SK-N-SH treated with all-trans-retinoic acid at 6 μM for 48 hours (cell line): ENCODE measurements around the gene FGD3.

Experiments used
- ARNTL ChIP-seq: fragments of 450-650 bp; formaldehyde crosslinking; IDR thresholded peaks from 2 replicates; pipeline ENCODE4 v1.5.0; 2020; ENCODE audit warnings: low read depth, mild to moderate bottlenecking, moderate library complexity, borderline replicate concordance
- CREB5 ChIP-seq: fragments of 250-450 bp; sonication (Bioruptor Pico); IDR thresholded peaks from 2 replicates; pipeline ENCODE4 v1.5.1; 2020; ENCODE audit warnings: low read depth, mild to moderate bottlenecking, moderate library complexity
- GLIS3 ChIP-seq: fragments of 250-450 bp; sonication (Bioruptor Pico); IDR thresholded peaks from 2 replicates; pipeline ENCODE4 v1.5.0; 2020; ENCODE audit warnings: mild to moderate bottlenecking, moderate library complexity
- ISL1 ChIP-seq: fragments of 250-450 bp; sonication (Bioruptor Pico); IDR thresholded peaks from 2 replicates; pipeline ENCODE4 v2.1.2; 2022; ENCODE audit warnings: mild to moderate bottlenecking, moderate library complexity
- POU6F1 ChIP-seq: fragments of 250-450 bp; sonication (Bioruptor Pico); IDR thresholded peaks from 2 replicates; pipeline ENCODE4 v1.8.0; 2021; ENCODE audit warnings: low read depth, mild to moderate bottlenecking, moderate library complexity, borderline replicate concordance
- SNAI2 ChIP-seq: fragments of 250-450 bp; sonication (Bioruptor Pico); IDR thresholded peaks from 2 replicates; pipeline ENCODE4 v1.5.0; 2020; ENCODE audit warnings: mild to moderate bottlenecking, moderate library complexity
- ZC3H10 ChIP-seq: fragments of 250-450 bp; sonication (Bioruptor Pico); IDR thresholded peaks from 2 replicates; pipeline ENCODE4 v1.5.1; 2021; ENCODE audit warnings: mild to moderate bottlenecking, moderate library complexity
- ZFP30 ChIP-seq: fragments of 450-650 bp; formaldehyde crosslinking; IDR thresholded peaks from 2 replicates; pipeline ENCODE4 v1.5.0; 2022; ENCODE audit warnings: mild to moderate bottlenecking, moderate library complexity
- ZNF565 ChIP-seq: fragments of 450-650 bp; formaldehyde crosslinking; conservative IDR thresholded peaks from 2 replicates; pipeline ENCODE4 v1.5.0; 2020; ENCODE audit warnings: low read depth, mild to moderate bottlenecking, moderate library complexity
- TF ChIP-seq, protein P1 (sequence below): fragments of 250-450 bp; sonication (Bioruptor Pico); IDR thresholded peaks from 2 replicates; pipeline ENCODE4 v1.5.1; 2021; ENCODE audit warnings: mild to moderate bottlenecking, moderate library complexity

GRCh38 chr9:92969516-92970466 is 22.5 kb downstream of the FGD3 start:
- no peak for TF ChIP-seq ARNTL (CRISPR knock-in tag)
- TF ChIP-seq, protein P1, sequence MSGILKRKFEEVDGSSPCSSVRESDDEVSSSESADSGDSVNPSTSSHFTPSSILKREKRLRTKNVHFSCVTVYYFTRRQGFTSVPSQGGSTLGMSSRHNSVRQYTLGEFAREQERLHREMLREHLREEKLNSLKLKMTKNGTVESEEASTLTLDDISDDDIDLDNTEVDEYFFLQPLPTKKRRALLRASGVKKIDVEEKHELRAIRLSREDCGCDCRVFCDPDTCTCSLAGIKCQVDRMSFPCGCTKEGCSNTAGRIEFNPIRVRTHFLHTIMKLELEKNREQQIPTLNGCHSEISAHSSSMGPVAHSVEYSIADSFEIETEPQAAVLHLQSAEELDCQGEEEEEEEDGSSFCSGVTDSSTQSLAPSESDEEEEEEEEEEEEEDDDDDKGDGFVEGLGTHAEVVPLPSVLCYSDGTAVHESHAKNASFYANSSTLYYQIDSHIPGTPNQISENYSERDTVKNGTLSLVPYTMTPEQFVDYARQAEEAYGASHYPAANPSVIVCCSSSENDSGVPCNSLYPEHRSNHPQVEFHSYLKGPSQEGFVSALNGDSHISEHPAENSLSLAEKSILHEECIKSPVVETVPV (CRISPR knock-in tag), result no peak
- TF ChIP-seq SNAI2 (CRISPR knock-in tag), result no peak
- TF ChIP-seq ZNF565 (CRISPR knock-in tag), result no peak
- no peak for TF ChIP-seq POU6F1 (CRISPR knock-in tag)
- TF ChIP-seq ISL1, result no peak
- TF ChIP-seq CREB5, result no peak
- no peak for TF ChIP-seq GLIS3 (CRISPR knock-in tag)
- TF ChIP-seq ZFP30, result no peak
- TF ChIP-seq ZC3H10 (CRISPR knock-in tag), result no peak
